PC-9 (cell line): ENCODE measurements around the gene OR51S1.

ENCODE experiments used
- EZH2 ChIP-seq: fragments of 200-600 bp; sonication (generic); IDR thresholded peaks from 2 replicates; pipeline ENCODE4 v1.8.0; 2017; ENCODE audit warnings: antibody characterized with exemption, low read depth
- TF ChIP-seq, protein P1 (sequence below): fragments of 200-600 bp; sonication (generic); conservative IDR thresholded peaks from 2 replicates; pipeline ENCODE4 v1.6.1; 2017; ENCODE audit warnings: mixed run types, antibody characterized with exemption, mild to moderate bottlenecking, moderate library complexity

DNA sequence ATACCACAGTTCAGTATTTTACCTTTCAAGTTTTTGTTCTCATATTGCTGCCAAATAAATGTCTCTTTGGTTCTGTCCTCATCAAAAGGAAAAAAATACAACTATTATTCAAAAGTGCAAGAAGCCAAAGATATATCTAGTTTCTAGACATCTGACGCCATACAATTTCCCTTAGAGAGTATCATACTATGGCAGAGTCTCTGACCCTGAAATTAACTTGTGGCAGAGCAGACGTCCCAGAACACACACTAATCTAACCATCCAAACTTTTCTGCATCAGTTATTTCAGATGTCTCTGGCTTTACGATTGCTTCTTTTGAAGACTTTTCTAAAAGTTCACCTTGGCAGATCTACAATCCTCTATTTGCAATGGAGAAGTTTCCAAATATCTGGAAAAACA is 35.4 kb upstream of the OR51S1 start:
- TF ChIP-seq, protein P1, sequence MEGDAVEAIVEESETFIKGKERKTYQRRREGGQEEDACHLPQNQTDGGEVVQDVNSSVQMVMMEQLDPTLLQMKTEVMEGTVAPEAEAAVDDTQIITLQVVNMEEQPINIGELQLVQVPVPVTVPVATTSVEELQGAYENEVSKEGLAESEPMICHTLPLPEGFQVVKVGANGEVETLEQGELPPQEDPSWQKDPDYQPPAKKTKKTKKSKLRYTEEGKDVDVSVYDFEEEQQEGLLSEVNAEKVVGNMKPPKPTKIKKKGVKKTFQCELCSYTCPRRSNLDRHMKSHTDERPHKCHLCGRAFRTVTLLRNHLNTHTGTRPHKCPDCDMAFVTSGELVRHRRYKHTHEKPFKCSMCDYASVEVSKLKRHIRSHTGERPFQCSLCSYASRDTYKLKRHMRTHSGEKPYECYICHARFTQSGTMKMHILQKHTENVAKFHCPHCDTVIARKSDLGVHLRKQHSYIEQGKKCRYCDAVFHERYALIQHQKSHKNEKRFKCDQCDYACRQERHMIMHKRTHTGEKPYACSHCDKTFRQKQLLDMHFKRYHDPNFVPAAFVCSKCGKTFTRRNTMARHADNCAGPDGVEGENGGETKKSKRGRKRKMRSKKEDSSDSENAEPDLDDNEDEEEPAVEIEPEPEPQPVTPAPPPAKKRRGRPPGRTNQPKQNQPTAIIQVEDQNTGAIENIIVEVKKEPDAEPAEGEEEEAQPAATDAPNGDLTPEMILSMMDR, result no peak
- no peak for TF ChIP-seq EZH2
